Activated naive CD8-positive, alpha-beta T cell treated with anti-CD3 and anti-CD28 coated beads, Interleukin-2, amount 50 U/mL, for 24 hours (primary cell): ENCODE data around the gene SMARCA4.
A peak's percentile ranks its signal among the peaks of the same experiment; 100 is the strongest.
"Not testable (repeated sequence)": the region's sequence is repeated elsewhere in the genome, so short reads cannot be mapped to it uniquely, and the experiment has no call there.

ENCODE experiments used
- ATAC-seq: fragments of 150-1000 bp; cut with Tn5 transposase; one replicate; pipeline ENCODE4 v1.10.0; 2021
- DNase-seq: peaks from one replicate; pipeline ENCODE4 v3.0.0; 2021
- H3K27ac Mint-ChIP-seq: one replicate; pipeline ENCODE4 v1.8.0; 2021; ENCODE audit warnings: mild to moderate bottlenecking, mixed read lengths
- H3K27me3 Mint-ChIP-seq: one replicate; pipeline ENCODE4 v1.8.0; 2021; ENCODE audit warnings: mixed read lengths
- H3K36me3 Mint-ChIP-seq: one replicate; pipeline ENCODE4 v1.8.0; 2021; ENCODE audit warnings: low read depth, mixed read lengths
- H3K4me1 Mint-ChIP-seq: one replicate; pipeline ENCODE4 v1.8.0; 2021; ENCODE audit warnings: mixed read lengths
- H3K4me3 Mint-ChIP-seq: one replicate; pipeline ENCODE4 v1.8.0; 2021; ENCODE audit warnings: mild to moderate bottlenecking, moderate library complexity, mixed read lengths
- H3K9me3 Mint-ChIP-seq: one replicate; pipeline ENCODE4 v1.8.0; 2021; ENCODE audit warnings: mixed read lengths

Gene SMARCA4

GRCh38 chr19:11090997-11091702, 130.3 kb downstream of the SMARCA4 start:
- H3K27me3 Mint-ChIP-seq: no peaks in the 10 kb centered on the region
- peaks cover 34% of the 10 kb centered on the region for H3K36me3 Mint-ChIP-seq
- ATAC-seq (no peak), DNase-seq (no peak)
- H3K27ac Mint-ChIP-seq: peak overlapping the region; percentile 92
- H3K4me1 Mint-ChIP-seq: peaks cover 61% of the 10 kb centered on the region
- H3K9me3 Mint-ChIP-seq: peaks cover under 1% of the 10 kb centered on the region
- peak overlapping the region; percentile 90 for H3K4me3 Mint-ChIP-seq

- Mint-ChIP-seq H3K9me3 (peaks cover 5% of the 10 kb centered on the region), H3K36me3 (peaks cover 40% of the 10 kb centered on the region), H3K4me3 (peak overlapping the region; percentile 90), H3K4me1 (peaks cover 67% of the 10 kb centered on the region), H3K27ac (peak overlapping the region; percentile 92), H3K27me3 (no peaks in the 10 kb centered on the region)
- ATAC-seq (no peak), DNase-seq (peak; percentile 47)
Measured at GRCh38 chr19:11091703-11092153, 130.9 kb downstream of the SMARCA4 start.

- H3K4me1 Mint-ChIP-seq: peaks cover 70% of the 10 kb centered on the region
- H3K36me3 Mint-ChIP-seq: peaks cover 43% of the 10 kb centered on the region
- peak overlapping the region; percentile 90 for H3K4me3 Mint-ChIP-seq
- ATAC-seq (no peak), DNase-seq (no peak)
- no peaks in the 10 kb centered on the region for H3K27me3 Mint-ChIP-seq
- peak overlapping the region; percentile 92 for H3K27ac Mint-ChIP-seq
- H3K9me3 Mint-ChIP-seq: peaks cover 5% of the 10 kb centered on the region
Measured at GRCh38 chr19:11092181-11092538, 131.3 kb downstream of the SMARCA4 start.

GRCh38 chr19:11093689-11094238, 132.9 kb downstream of the SMARCA4 start:
- H3K27me3 Mint-ChIP-seq: no peaks in the 10 kb centered on the region
- no peak overlapping the region for H3K27ac Mint-ChIP-seq
- ATAC-seq (no peak), DNase-seq (no peak)
- H3K4me1 Mint-ChIP-seq: peaks cover 70% of the 10 kb centered on the region
- no peak overlapping the region for H3K4me3 Mint-ChIP-seq
- peaks cover 52% of the 10 kb centered on the region for H3K36me3 Mint-ChIP-seq
- H3K9me3 Mint-ChIP-seq: peaks cover 5% of the 10 kb centered on the region

GRCh38 chr19:11094520-11094894, 133.7 kb downstream of the SMARCA4 start:
- Mint-ChIP-seq H3K4me3 (peak overlapping the region; percentile 69), H3K27me3 (no peaks in the 10 kb centered on the region), H3K4me1 (peaks cover 63% of the 10 kb centered on the region), H3K27ac (peak overlapping the region; percentile 94), H3K9me3 (peaks cover 5% of the 10 kb centered on the region), H3K36me3 (peaks cover 57% of the 10 kb centered on the region)
- DNase-seq (no peak), ATAC-seq (no peak)

DNA sequence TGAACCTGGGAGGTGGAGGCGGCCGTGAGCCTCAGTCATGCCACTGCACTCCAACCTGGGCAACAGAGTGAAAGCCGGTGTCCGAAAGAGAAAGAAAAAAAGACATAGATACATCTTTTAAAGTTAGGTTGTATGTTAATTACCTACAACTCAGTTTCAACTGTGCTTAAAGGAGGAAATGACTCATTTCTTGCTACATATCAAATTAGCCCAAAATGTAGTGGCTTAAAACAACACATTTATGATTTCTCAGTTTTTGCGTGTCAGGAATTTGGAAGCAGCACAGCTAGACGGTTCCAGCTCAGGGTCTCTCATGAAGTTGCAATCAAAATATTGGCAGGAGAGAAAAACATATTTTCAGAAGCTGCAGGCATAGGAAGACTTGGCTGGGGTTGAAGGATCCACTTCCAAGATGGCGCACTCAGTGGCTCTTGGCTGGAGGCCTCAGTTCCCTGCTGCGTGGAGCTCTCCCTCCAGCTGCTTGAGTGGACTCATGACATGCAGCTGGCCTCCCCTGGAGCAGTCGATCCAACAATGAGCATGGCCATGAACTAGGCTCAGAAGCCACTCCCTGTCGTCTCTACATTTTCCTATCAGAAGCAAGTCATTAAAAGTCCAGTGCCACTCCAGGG, 135.5 kb downstream of the SMARCA4 start:
- H3K27ac Mint-ChIP-seq: peak overlapping the region; percentile 94
- DNase-seq (peak; percentile 32), ATAC-seq (peak; percentile 41)
- H3K27me3 Mint-ChIP-seq: no peaks in the 10 kb centered on the region
- H3K9me3 Mint-ChIP-seq: peaks cover 5% of the 10 kb centered on the region
- peaks cover 66% of the 10 kb centered on the region for H3K36me3 Mint-ChIP-seq
- peak overlapping the region; percentile 69 for H3K4me3 Mint-ChIP-seq
- H3K4me1 Mint-ChIP-seq: peaks cover 63% of the 10 kb centered on the region

DNA sequence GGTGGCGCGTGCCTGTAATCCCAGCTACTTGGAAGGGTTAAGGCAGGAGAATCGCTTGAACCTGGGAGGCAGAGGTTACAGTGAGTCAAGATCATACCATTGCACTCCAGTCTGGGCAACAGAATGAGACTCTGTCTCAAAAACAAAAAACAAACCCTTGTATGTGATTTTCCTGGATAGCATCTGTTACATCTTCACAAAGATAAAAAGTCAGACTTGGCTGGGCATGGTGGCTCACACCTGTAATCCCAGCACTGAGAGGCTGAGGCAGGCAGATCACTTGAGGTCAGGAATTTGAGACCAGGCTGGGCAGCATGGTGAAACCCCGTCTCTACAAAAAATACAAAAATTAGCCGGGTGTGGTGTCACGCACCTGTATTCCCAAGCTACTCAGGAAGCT, 136.5 kb downstream of the SMARCA4 start:
- H3K9me3 Mint-ChIP-seq, H3K4me3 Mint-ChIP-seq, ATAC-seq, H3K27me3 Mint-ChIP-seq, DNase-seq: not testable (repeated sequence)
- Mint-ChIP-seq H3K4me1 (peaks cover 54% of the 10 kb centered on the region), H3K36me3 (peaks cover 67% of the 10 kb centered on the region), H3K27ac (peak overlapping the region; percentile 27)

DNA sequence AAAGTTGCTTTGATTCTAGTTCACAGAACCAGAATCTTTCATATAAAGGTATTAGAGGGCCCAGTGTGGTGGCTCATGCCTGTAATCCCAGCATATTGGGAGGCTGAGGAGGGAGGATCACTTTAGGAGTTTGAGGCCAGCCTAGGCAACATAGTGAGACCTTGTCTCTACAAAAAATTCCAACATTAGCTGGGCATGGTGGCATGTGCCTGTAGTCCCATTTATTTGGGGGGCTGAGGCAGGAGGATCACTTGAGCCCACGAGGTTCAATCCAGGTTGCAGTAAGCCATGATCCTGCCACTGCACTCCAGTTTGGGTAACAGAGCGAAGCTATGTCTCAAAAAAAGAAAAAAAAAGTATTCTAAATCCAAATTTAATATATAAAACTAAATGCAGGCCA, 137.5 kb downstream of the SMARCA4 start:
- no peak for ATAC-seq

DNA sequence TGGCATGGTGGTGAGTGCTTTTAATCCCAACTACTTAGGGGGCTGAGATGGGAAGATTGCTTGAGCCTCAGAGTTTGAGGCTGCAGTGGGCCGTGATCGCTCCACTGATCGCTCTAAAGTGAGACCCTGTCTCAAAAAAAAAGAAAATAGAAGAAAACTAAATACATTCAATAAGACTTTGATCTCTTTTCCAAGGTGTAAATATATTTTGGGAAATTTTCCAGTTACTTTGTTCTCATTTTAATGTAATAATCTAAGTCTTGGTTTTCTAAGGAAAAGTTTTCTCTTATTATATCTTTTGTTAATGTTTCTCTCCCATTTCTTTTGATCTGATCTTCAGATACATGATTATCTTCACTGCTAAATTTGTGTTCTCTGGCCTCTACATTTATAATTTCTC, 138.0 kb downstream of the SMARCA4 start:
- Mint-ChIP-seq H3K9me3 (peaks cover 5% of the 10 kb centered on the region), H3K27me3 (no peaks in the 10 kb centered on the region), H3K27ac (no peak overlapping the region), H3K4me1 (peaks cover 39% of the 10 kb centered on the region), H3K36me3 (peaks cover 74% of the 10 kb centered on the region), H3K4me3 (no peak overlapping the region)
- DNase-seq (no peak), ATAC-seq (no peak)

More for the DNA sequence above, 137.5 kb downstream of the SMARCA4 start:
- DNase-seq: no peak
- Mint-ChIP-seq H3K36me3 (peaks cover 71% of the 10 kb centered on the region), H3K27ac (no peak overlapping the region), H3K4me1 (peaks cover 44% of the 10 kb centered on the region), H3K27me3 (no peaks in the 10 kb centered on the region), H3K4me3 (no peak overlapping the region), H3K9me3 (peaks cover 5% of the 10 kb centered on the region)

DNA sequence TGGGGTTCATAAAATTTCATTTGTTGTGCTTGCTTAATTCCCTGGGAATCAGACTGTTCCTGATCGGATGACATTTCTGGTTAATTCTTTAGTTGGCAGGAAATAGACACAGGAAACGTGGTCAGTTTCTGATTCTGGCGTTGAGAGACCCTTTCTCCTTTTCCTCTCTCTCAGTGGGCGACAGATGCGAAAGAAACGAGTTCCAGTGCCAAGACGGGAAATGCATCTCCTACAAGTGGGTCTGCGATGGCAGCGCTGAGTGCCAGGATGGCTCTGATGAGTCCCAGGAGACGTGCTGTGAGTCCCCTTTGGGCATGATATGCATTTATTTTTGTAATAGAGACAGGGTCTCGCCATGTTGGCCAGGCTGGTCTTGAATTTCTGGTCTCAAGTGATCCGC, 139.2 kb downstream of the SMARCA4 start:
- H3K27ac Mint-ChIP-seq: peak overlapping the region; percentile 39
- DNase-seq (no peak), ATAC-seq (no peak)
- H3K36me3 Mint-ChIP-seq: peaks cover 73% of the 10 kb centered on the region
- peaks cover 5% of the 10 kb centered on the region for H3K9me3 Mint-ChIP-seq
- no peak overlapping the region for H3K4me3 Mint-ChIP-seq
- H3K4me1 Mint-ChIP-seq: peaks cover 30% of the 10 kb centered on the region
- no peaks in the 10 kb centered on the region for H3K27me3 Mint-ChIP-seq

GRCh38 chr19:11101057-11101456, 140.2 kb downstream of the SMARCA4 start:
- ATAC-seq (no peak), DNase-seq (no peak)
- H3K27ac Mint-ChIP-seq: no peak overlapping the region
- no peak overlapping the region for H3K4me3 Mint-ChIP-seq
- H3K36me3 Mint-ChIP-seq: peaks cover 68% of the 10 kb centered on the region
- H3K27me3 Mint-ChIP-seq: no peaks in the 10 kb centered on the region
- H3K4me1 Mint-ChIP-seq: peaks cover 20% of the 10 kb centered on the region
- H3K9me3 Mint-ChIP-seq: peaks cover 5% of the 10 kb centered on the region

- no peak overlapping the region for H3K27ac Mint-ChIP-seq
- H3K4me1 Mint-ChIP-seq: peaks cover 5% of the 10 kb centered on the region
- ATAC-seq: no peak
- H3K9me3 Mint-ChIP-seq: no peaks in the 10 kb centered on the region
- H3K4me3 Mint-ChIP-seq: no peak overlapping the region
- H3K36me3 Mint-ChIP-seq: peaks cover 63% of the 10 kb centered on the region
- no peaks in the 10 kb centered on the region for H3K27me3 Mint-ChIP-seq
- DNase-seq: no peak
Measured at GRCh38 chr19:11102944-11103343, 142.1 kb downstream of the SMARCA4 start.

DNA sequence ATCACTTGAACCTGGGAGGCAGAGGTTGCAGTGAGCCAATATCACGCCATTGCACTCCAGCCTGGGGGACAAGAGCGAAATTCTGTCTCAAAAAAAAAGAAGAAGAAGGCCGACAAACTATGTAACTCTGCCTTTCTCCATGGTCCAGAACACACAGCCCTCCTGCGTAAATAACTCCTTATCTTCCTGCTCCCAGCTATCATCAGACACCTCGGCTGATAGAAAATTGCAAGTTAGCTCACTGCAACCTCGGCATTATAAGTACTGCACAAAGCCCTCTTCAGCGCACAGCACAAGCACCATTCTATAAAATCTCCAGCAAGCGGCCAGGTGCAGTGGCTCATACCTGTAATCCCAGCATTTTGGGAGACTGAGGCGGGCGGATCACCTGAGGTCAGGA, 142.8 kb downstream of the SMARCA4 start:
- not testable (repeated sequence) for H3K9me3 Mint-ChIP-seq, H3K4me3 Mint-ChIP-seq, H3K4me1 Mint-ChIP-seq, ATAC-seq, H3K27ac Mint-ChIP-seq, H3K27me3 Mint-ChIP-seq, DNase-seq
- peaks cover 65% of the 10 kb centered on the region for H3K36me3 Mint-ChIP-seq

GRCh38 chr19:11105014-11105636, 144.3 kb downstream of the SMARCA4 start:
- Mint-ChIP-seq H3K9me3 (no peaks in the 10 kb centered on the region), H3K27ac (no peak overlapping the region), H3K4me3 (no peak overlapping the region), H3K4me1 (peaks cover under 1% of the 10 kb centered on the region), H3K36me3 (peaks cover 60% of the 10 kb centered on the region), H3K27me3 (no peaks in the 10 kb centered on the region)
- no peak for DNase-seq
- ATAC-seq: no peak

- DNase-seq: no peak
- Mint-ChIP-seq H3K36me3 (peaks cover 59% of the 10 kb centered on the region), H3K9me3 (no peaks in the 10 kb centered on the region), H3K4me1 (no peaks in the 10 kb centered on the region), H3K4me3 (no peak overlapping the region), H3K27ac (no peak overlapping the region), H3K27me3 (no peaks in the 10 kb centered on the region)
- no peak for ATAC-seq
Measured at GRCh38 chr19:11106477-11106876, 145.6 kb downstream of the SMARCA4 start.
